ENCODE data around the gene CHCHD2.
"Not testable (repeated sequence)": the region's sequence is repeated elsewhere in the genome, so short reads cannot be mapped to it uniquely, and the experiment has no call there.

CHCHD2 gene

DNA sequence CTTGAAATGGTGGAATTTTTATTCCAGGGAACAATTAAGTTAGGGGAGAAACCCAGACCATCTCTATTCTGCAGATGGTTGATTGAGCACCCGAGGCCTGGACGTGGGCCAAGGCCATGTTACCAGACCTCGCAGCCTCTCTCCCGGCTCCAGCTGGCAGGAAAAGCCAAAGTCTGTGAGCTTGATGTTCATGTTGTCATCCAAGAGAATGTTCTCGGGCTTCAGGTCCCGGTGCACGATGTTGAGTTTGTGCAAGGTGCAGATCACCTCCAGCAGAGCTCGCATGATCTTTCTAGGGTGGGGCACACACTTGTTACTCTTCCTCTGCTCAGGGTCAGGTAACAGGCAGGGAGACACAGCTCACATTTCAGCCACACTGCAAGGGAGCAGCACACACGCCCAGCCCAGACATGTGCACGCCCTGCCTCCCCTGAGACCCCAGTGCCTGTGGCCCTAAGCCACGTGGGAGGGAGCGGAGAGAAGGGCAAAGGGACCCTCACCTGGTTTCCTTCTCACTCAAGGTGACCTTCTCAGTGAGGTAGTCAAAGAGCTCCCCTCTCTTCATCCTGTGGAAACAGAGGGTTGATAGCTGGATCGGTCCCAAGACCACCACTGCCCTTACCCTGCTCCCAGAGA lies 23.0 kb downstream of the CHCHD2 start:
- DNase-seq (ENCODE audit: low read depth): no peak

GRCh38 chr7:56081626-56082340 lies 24.5 kb downstream of the CHCHD2 start:
- DNase-seq (ENCODE audit: low read depth): no peak

GRCh38 chr7:56080726-56081435 lies 25.4 kb downstream of the CHCHD2 start:
- not testable (repeated sequence) for DNase-seq (ENCODE audit: low read depth)

DNA sequence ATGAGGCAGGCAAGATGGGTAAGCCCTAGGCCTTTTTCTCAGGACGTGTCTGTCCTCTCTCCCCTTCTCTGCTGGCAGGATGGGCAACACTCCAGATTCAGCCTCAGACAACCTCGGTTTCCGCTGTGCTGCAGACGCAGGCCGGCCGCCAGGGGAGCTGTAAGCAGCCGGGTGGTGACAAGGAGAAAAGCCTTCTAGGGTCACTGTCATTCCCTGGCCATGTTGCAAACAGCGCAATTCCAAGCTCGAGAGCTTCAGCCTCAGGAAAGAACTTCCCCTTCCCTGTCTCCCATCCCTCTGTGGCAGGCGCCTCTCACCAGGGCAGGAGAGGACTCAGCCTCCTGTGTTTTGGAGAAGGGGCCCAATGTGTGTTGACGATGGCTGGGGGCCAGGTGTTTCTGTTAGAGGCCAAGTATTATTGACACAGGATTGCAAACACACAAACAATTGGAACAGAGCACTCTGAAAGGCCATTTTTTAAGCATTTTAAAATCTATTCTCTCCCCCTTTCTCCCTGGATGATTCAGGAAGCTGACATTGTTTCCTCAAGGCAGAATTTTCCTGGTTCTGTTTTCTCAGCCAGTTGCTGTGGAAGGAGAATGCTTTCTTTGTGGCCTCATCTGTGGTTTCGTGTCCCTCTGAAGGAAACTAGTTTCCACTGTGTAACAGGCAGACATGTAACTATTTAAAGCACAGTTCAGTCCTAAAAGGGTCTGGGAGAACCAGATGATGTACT lies 26.7 kb downstream of the CHCHD2 start:
- peak; percentile 90 for DNase-seq (ENCODE audit: low read depth)

DNA sequence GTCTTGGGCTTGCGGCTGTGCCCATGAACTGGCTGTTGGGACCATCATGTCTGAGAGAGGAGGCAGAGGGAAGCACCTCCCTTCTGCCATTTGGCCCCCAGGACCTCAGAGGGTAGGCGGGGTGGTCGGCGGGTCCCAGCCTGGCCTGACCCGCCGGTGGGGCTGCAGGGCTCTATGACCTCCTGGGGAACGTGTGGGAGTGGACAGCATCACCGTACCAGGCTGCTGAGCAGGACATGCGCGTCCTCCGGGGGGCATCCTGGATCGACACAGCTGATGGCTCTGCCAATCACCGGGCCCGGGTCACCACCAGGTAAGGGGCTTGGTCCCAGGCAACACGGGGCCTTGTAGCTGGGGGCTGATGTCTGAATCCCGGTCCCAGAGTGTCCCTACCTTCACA lies 28.1 kb downstream of the CHCHD2 start:
- DNase-seq (ENCODE audit: low read depth): no peak

DNA sequence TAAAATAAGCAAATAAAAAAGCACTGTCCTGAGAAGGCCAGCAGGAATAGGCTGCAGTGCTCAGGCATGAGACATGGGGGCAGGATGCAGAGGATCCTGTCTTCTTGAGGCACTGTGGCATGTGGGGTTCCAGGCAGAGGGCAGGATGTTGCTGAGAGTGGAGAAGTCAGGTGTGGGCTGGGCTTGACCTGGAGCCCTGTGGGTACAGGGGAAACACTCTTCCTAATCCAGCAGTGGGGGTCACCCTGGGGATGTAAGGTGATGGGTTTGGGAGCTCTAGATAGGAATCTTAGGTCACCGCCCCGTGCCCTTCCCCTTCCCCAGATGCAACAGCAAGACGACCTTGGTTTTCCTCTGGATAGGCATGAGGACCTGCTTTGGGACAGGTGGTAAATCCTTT lies 28.6 kb downstream of the CHCHD2 start:
- no peak for DNase-seq (ENCODE audit: low read depth)

DNA sequence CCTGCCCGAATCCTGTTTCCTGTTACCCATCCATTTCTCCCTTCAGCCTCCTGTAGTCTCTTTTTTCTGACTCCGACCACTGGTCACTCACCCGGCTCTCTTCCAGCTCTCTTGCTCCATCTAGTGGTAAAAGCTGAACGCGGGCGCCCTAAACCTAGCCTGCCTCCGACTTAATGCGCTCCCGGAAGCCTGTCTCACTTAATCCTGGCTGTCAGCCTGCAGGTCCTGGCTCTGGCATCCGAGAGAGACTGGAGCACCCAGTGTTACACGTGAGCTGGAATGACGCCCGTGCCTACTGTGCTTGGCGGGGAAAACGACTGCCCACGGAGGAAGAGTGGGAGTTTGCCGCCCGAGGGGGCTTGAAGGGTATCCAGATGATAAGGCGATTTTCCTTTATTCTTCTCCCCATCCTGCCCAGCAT lies 31.9 kb downstream of the CHCHD2 start:
- DNase-seq (ENCODE audit: low read depth): peak; percentile 71

GRCh38 chr7:56066376-56066775 lies 39.9 kb downstream of the CHCHD2 start:
- not testable (repeated sequence) for DNase-seq (ENCODE audit: low read depth)

DNA sequence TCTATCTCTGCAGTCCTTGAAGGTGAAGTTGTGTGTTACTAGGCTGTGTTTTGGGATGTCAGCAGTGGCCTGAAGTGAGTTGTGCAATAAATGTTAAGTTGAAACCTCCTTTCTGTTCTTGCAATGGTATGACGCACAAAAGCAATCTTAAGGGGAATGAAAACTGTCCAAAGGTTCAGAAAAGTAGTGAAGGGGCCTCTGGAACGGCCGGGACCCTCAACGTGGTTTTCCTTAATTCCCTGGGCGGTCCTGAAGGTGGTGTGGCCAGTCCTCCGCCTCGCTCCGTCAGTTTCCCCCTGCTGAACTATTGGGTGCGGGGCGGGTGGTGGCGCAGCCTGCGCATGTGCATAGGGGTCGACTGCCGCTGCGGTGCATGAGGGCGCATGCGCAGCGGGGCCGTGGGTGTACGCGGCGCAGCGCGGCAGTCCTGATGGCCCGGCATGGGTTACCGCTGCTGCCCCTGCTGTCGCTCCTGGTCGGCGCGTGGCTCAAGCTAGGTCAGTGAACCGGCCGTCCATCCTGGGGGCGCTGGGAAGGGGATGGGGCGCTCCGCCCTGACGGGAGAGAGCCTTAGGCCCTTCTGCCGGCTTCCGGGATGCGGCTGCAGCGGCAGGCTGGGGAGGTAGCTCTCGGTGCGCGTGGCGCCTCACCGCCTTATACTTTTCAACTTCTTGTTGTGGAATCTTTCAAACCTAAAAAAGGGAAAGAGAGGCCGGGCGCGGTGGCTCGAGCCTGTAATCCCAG lies 42.2 kb downstream of the CHCHD2 start, which contains the start of gene SUMF2:
TSS of gene SUMF2 (plus strand) at position 405 of the 744 bp plus-strand sequence. CDS start at position 431, 26 bp downstream.
- DNase-seq (ENCODE audit: low read depth): peak; percentile 88

GRCh38 chr7:56063500-56063881 lies 42.8 kb downstream of the CHCHD2 start:
- DNase-seq (ENCODE audit: low read depth): no peak

DNA sequence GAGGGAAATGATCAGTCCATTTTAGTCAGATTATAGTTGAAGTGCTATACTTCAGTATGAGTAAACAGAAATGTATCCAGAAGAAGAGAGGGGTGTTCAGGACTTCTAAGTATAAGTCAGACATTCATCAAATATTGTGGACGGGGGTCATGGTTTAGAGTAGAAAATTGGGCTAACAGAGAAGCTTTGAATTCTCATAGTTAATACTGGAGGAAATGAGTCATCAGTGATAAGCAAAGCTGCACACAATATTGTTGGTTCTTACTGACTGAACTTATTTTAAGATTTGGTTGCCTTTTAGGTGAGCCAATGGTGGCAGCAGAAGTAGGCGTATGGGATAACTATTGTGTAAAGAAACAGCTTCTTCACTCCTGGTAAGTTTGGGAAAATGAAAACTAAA lies 43.9 kb downstream of the CHCHD2 start:
- no peak for DNase-seq (ENCODE audit: low read depth)

DNA sequence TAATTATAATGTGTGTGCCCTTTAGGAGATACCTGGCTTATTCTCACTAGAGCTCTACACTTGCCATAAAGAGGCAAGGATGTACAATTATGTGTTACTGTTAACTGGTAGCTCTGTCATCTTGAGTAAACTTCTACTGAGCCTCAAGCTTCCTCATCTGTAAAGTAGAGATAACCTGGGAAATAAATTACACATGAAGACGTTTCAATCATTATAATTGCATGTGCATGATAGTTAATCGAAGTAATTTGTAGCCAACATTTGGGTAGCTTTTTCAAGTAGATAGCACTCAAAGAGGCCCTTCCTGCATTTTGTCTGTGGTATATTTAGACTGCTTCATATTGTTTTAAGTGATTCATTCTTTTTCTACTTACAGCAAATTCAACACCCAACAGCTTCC lies 52.3 kb downstream of the CHCHD2 start:
- DNase-seq (ENCODE audit: low read depth): no peak

DNA sequence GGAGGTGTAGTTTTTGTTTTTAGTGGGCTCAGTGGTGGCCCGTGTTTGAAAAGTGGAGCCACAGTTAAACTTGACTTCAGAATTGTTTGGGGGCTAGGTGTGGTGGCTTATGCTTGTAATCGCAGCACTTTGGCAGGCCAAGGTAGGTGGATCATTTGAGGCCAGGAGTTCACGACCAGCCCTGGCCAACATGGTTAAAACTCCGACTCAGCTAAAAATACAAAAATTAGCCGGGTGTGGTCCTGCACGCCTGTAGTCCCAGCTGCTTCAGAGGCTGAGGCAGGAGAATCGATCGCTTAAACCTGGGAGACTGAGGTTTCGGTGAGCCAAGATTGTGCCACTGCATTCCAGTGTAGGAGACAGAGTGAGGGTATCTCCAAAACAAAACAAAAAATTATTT lies 52.9 kb downstream of the CHCHD2 start:
- no peak for DNase-seq (ENCODE audit: low read depth)

Data from fibroblast of gingiva (primary cell).